HEK293 (cell line): ENCODE results near the gene CNN2.

Experiments
- ZNF2 ChIP-seq: fragments of 450-650 bp; formaldehyde crosslinking; IDR thresholded peaks from 2 replicates; pipeline ENCODE4 v1.5.1; 2016; ENCODE audit warnings: missing biosample characterization, missing genetic modification characterization
- TF ChIP-seq, protein P1 (sequence below): fragments of 450-650 bp; formaldehyde crosslinking; IDR thresholded peaks from 2 replicates; pipeline ENCODE4 v1.5.1; 2016; ENCODE audit warnings: missing biosample characterization, missing genetic modification characterization

DNA sequence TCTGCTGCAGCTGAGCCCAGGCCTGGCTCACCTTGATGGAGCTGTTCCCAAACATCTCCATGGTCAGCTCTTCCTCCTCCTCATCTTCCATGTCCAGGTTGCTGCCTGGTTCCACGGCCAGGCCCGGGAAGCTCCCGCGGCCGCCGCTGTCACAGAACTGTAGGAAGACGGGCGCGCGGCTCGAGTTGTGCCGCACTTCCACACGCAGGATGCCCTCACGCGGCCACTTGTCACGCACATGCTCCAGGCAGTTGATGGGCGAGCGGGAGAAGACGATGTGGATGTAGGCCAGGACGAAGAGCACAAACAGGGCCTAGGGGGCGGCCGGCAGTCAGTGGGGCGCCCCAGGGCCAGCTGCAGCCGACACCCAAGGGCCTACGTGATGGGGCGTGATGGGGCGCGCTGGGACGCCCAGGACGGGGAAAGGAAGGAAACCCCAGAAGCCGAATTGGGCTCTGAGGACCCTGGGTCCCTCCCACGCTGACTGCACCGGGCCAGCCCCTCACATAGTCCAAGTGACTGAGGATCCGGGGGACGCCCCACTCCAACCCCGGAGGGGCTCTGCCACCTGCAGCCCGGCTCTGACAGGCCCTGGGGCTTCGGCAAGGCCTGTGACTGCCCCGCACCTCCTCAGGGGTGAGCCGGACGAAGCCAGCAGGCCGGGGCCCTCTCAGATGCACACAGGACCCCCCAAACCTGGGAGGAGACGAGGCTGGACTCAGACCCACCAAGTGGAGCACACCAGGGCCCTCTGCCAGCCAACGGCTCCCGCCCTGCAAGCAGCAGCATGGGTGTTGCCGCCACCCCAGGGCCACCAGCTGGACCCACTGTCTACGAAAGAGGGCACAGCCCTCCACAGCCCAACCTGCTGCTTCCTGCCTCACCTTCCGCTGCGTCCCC is 12.0 kb upstream of the CNN2 start:
- no peak for TF ChIP-seq ZNF2
- TF ChIP-seq, protein P1, sequence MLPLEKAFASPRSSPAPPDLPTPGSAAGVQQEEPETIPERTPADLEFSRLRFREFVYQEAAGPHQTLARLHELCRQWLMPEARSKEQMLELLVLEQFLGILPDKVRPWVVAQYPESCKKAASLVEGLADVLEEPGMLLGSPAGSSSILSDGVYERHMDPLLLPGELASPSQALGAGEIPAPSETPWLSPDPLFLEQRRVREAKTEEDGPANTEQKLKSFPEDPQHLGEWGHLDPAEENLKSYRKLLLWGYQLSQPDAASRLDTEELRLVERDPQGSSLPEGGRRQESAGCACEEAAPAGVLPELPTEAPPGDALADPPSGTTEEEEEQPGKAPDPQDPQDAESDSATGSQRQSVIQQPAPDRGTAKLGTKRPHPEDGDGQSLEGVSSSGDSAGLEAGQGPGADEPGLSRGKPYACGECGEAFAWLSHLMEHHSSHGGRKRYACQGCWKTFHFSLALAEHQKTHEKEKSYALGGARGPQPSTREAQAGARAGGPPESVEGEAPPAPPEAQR (tag by site-specific recombination): no peak
